ENCODE measurements around the gene SBF1. TPM values are rescaled to one million over a fixed set of nuclear protein-coding genes. Genes with fewer than 3 reads are reported as not detected.

Gene SBF1
- total and polyA plus RNA-seq, 2 donors (not counting 1 experiment from before 2014, with no cell fraction given) = 110 to 254 TPM

- intact Hi-C loops (cut with micrococcal nuclease) = no loop called here
- 99% methylated on average over 14 of the region's 17 CpGs for WGBS (ENCODE audit: insufficient coverage)
- Mint-ChIP-seq H3K4me1 (no peaks in the 10 kb centered on the region), H3K27me3 (no peaks in the 10 kb centered on the region), H3K9me3 (ENCODE audit: insufficient read depth) (no peaks in the 10 kb centered on the region), H3K27ac (no peak overlapping the region), H3K4me3 (no peak overlapping the region)
- no peak overlapping the region for H2AFZ ChIP-seq (ENCODE audit: insufficient read depth, low read depth, low read length, poor library complexity, severe bottlenecking)
- peaks cover 0 to 4% (median 0%) of the 10 kb centered on the region in 3 donors for H3K9me3 ChIP-seq (ENCODE audit: control extremely low read depth in 1 of 3, control insufficient read depth in 2 of 3, insufficient read depth in 1 of 3, low read length in 2 of 3)
- no peaks in the 10 kb centered on the region for H3K79me2 ChIP-seq (ENCODE audit: control insufficient read depth, insufficient read depth, low read length)
- no peaks in the 10 kb centered on the region for H3K27me3 ChIP-seq (replicated peaks in 1 of 4; ENCODE audit: control extremely low read depth in 1 of 4, control insufficient read depth in 3 of 4, insufficient read depth in 4 of 4, low read length in 3 of 4)
- TF ChIP-seq, protein P1, sequence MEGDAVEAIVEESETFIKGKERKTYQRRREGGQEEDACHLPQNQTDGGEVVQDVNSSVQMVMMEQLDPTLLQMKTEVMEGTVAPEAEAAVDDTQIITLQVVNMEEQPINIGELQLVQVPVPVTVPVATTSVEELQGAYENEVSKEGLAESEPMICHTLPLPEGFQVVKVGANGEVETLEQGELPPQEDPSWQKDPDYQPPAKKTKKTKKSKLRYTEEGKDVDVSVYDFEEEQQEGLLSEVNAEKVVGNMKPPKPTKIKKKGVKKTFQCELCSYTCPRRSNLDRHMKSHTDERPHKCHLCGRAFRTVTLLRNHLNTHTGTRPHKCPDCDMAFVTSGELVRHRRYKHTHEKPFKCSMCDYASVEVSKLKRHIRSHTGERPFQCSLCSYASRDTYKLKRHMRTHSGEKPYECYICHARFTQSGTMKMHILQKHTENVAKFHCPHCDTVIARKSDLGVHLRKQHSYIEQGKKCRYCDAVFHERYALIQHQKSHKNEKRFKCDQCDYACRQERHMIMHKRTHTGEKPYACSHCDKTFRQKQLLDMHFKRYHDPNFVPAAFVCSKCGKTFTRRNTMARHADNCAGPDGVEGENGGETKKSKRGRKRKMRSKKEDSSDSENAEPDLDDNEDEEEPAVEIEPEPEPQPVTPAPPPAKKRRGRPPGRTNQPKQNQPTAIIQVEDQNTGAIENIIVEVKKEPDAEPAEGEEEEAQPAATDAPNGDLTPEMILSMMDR (IDR thresholded peaks at IDR 0.05) = no peak
- no peak for TF ChIP-seq EZH2 (IDR thresholded peaks at IDR 0.05; ENCODE audit: borderline replicate concordance, insufficient read depth, low read depth, low read length, poor library complexity, severe bottlenecking)
- peaks cover 0 to 85% of the 10 kb centered on the region in 2 experiments for H3K36me3 ChIP-seq (replicated peaks in 1 of 2; ENCODE audit: control extremely low read depth in 1 of 2, control insufficient read depth in 1 of 2, extremely low read depth in 1 of 2, insufficient read depth in 2 of 2, low read length in 1 of 2)
- H3K9ac ChIP-seq (ENCODE audit: low read length) = no peak overlapping the region
- H3K4me2 ChIP-seq (replicated peaks; ENCODE audit: low read depth, low read length, poor library complexity, severe bottlenecking) = no peak overlapping the region
- H3K4me3 ChIP-seq (ENCODE audit: control extremely low read depth in 1 of 5, extremely low read depth in 1 of 5, insufficient read depth in 1 of 5, low read depth in 2 of 5, low read length in 4 of 5) = no peak overlapping the region
- CTCF ChIA-PET = interaction anchor here (1.0 to 5.2 kb wide), 2 partner anchors 10 to 38 kb away, joined by 4 to 40 read pairs; no protein-coding TSS in a partner anchor
- no peaks in the 10 kb centered on the region for H3K4me1 ChIP-seq (ENCODE audit: control insufficient read depth in 2 of 2, insufficient read depth in 2 of 2, low read length in 2 of 2)
- POLR2A ChIA-PET = no interaction called here
- peaks cover 10% of the 10 kb centered on the region for H4K20me1 ChIP-seq (ENCODE audit: control insufficient read depth, insufficient read depth, low read length, poor library complexity, severe bottlenecking)
- ATAC-seq (ENCODE audit: low read depth) = no peak
- no peak overlapping the region for H3K27ac ChIP-seq (ENCODE audit: low read length in 2 of 2)
- no peak for DNase-seq
These were observed 13.9 kb downstream of the SBF1 start for GRCh38 chr22:50460938-50461337.

DNA sequence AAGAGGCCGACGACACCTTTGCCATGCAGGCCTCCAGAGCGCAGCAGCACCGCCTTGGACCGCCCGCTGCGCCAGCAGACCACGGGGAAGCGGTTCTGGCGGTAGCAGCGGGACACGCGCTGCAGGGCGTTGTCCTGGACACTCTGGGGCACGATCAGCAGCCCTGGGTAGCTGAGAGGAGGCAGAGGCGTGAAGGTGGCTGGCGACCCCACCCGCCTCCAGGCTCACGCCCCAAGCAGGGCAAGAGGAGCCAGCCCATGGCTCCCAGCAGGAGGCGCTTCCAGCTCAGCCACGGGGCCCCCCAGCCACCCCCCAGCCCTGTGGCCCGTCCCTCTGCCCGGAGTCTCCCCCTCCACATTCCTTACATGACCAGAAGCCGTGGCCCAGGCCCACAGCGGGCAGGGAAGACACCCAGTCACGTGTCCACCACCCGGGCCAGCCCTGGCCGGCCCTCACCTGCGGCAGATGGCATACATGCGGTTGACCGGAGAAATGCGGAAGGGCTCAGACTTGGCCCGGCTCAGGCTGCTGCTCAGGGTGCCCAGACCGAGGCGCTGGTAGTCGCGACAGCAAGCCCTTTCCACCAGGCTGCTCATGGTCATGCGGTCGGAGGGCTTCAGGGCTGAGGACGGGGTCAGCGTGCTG lies 15.2 kb downstream of the SBF1 start:
- Mint-ChIP-seq H3K27ac (no peak overlapping the region), H3K27me3 (no peaks in the 10 kb centered on the region), H3K4me3 (no peak overlapping the region), H3K9me3 (ENCODE audit: insufficient read depth) (no peaks in the 10 kb centered on the region), H3K4me1 (no peaks in the 10 kb centered on the region)
- intact Hi-C loops (cut with micrococcal nuclease) = no loop called here
- H3K36me3 ChIP-seq (replicated peaks in 1 of 2; ENCODE audit: control extremely low read depth in 1 of 2, control insufficient read depth in 1 of 2, extremely low read depth in 1 of 2, insufficient read depth in 2 of 2, low read length in 1 of 2) = peaks cover 0 to 87% of the 10 kb centered on the region in 2 experiments
- ATAC-seq (ENCODE audit: low read depth) = no peak
- H3K9me3 ChIP-seq (ENCODE audit: control extremely low read depth in 1 of 3, control insufficient read depth in 2 of 3, insufficient read depth in 1 of 3, low read length in 2 of 3) = peaks cover 0 to 4% (median 0%) of the 10 kb centered on the region in 3 donors
- H3K4me2 ChIP-seq (replicated peaks; ENCODE audit: low read depth, low read length, poor library complexity, severe bottlenecking) = no peak overlapping the region
- CTCF ChIA-PET = interaction anchor here (0.6 to 5.2 kb wide), 2 partner anchors 10 to 39 kb away, joined by 3 to 40 read pairs; no protein-coding TSS in a partner anchor
- peaks cover 14% of the 10 kb centered on the region for H4K20me1 ChIP-seq (ENCODE audit: control insufficient read depth, insufficient read depth, low read length, poor library complexity, severe bottlenecking)
- POLR2A ChIA-PET = interaction anchor here (1.5 kb wide), 1 partner anchor 11 kb away, joined by 7 read pairs; no protein-coding TSS in a partner anchor
- TF ChIP-seq, protein P1 (IDR thresholded peaks at IDR 0.05) = no peak
- 97% methylated on average over 41 of the region's 41 CpGs for WGBS (ENCODE audit: insufficient coverage)
- no peak overlapping the region for H3K27ac ChIP-seq (ENCODE audit: low read length in 2 of 2)
- no peak overlapping the region for H3K9ac ChIP-seq (ENCODE audit: low read length)
- no peak overlapping the region for H2AFZ ChIP-seq (ENCODE audit: insufficient read depth, low read depth, low read length, poor library complexity, severe bottlenecking)
- no peaks in the 10 kb centered on the region for H3K79me2 ChIP-seq (ENCODE audit: control insufficient read depth, insufficient read depth, low read length)
- H3K4me1 ChIP-seq (ENCODE audit: control insufficient read depth in 2 of 2, insufficient read depth in 2 of 2, low read length in 2 of 2) = no peaks in the 10 kb centered on the region
- H3K4me3 ChIP-seq (ENCODE audit: control extremely low read depth in 1 of 5, extremely low read depth in 1 of 5, insufficient read depth in 1 of 5, low read depth in 2 of 5, low read length in 4 of 5) = no peak overlapping the region
- H3K27me3 ChIP-seq (replicated peaks in 1 of 4; ENCODE audit: control extremely low read depth in 1 of 4, control insufficient read depth in 3 of 4, insufficient read depth in 4 of 4, low read length in 3 of 4) = no peaks in the 10 kb centered on the region
- no peak for DNase-seq

All from B cell (primary cell).